Activated CD4-positive, CD25-positive, alpha-beta regulatory T cell treated with anti-CD3 and anti-CD28 coated beads, Interleukin-2, amount 50 U/mL, for 16 hours (primary cell): Measurements from ENCODE around the gene CD81.

Source experiments
- DNase-seq: peaks from one replicate; pipeline ENCODE4 v3.0.0-alpha.2; 2020; ENCODE audit warnings: low read depth, low spot score

CD81 gene

GRCh38 chr11:2404735-2405196, 27.7 kb downstream of the CD81 start:
- DNase-seq = no peak

- DNase-seq = no peak
Measured at GRCh38 chr11:2406451-2406850, 29.3 kb downstream of the CD81 start.

- DNase-seq = no peak
Measured at GRCh38 chr11:2406878-2407410, 29.8 kb downstream of the CD81 start.

GRCh38 chr11:2408671-2409070, 31.6 kb downstream of the CD81 start:
- DNase-seq = no peak

GRCh38 chr11:2409126-2409525, 32.0 kb downstream of the CD81 start:
- DNase-seq = no peak

GRCh38 chr11:2409611-2410468, 32.7 kb downstream of the CD81 start:
- no peak for DNase-seq

GRCh38 chr11:2410616-2411015, 33.5 kb downstream of the CD81 start:
- no peak for DNase-seq

- no peak for DNase-seq
Measured at GRCh38 chr11:2411446-2412305, 34.6 kb downstream of the CD81 start.

GRCh38 chr11:2412323-2412722, 35.2 kb downstream of the CD81 start:
- no peak for DNase-seq

GRCh38 chr11:2413742-2414579, 36.9 kb downstream of the CD81 start:
- no peak for DNase-seq

GRCh38 chr11:2414616-2415015, 37.5 kb downstream of the CD81 start:
- no peak for DNase-seq

- DNase-seq = no peak
Measured at GRCh38 chr11:2415171-2415570, 38.1 kb downstream of the CD81 start.

GRCh38 chr11:2415601-2416380, 38.7 kb downstream of the CD81 start:
- no peak for DNase-seq

- DNase-seq = no peak
Measured at GRCh38 chr11:2416765-2417164, 39.7 kb downstream of the CD81 start.

GRCh38 chr11:2417856-2418692, 41.0 kb downstream of the CD81 start:
- no peak for DNase-seq

- no peak for DNase-seq
Measured at GRCh38 chr11:2418693-2419360, 41.7 kb downstream of the CD81 start.

GRCh38 chr11:2419638-2420501, 42.8 kb downstream of the CD81 start:
- no peak for DNase-seq
